ENCODE measurements around the gene PCSK4.
A peak's percentile ranks its signal among the peaks of the same experiment; 100 is the strongest.
"Not testable (repeated sequence)": the region's sequence is repeated elsewhere in the genome, so short reads cannot be mapped to it uniquely, and the experiment has no call there.

PCSK4 gene

GRCh38 chr19:1490311-1491113, at the start of gene PCSK4:
Gene PCSK4, minus strand, starts transcription at chr19:1490350. Its CDS starts 4 bp downstream, at chr19:1490346.
- DNase-seq: peak; percentile 100

- DNase-seq: not testable (repeated sequence)
Measured at GRCh38 chr19:1539749-1540148, 49.6 kb upstream of the PCSK4 start.

- no peak for DNase-seq
Measured at GRCh38 chr19:1538978-1539377, 48.8 kb upstream of the PCSK4 start.

GRCh38 chr19:1535699-1536098, 45.5 kb upstream of the PCSK4 start:
- not testable (repeated sequence) for DNase-seq

- DNase-seq: no peak
Measured at GRCh38 chr19:1534972-1535371, 44.8 kb upstream of the PCSK4 start.

GRCh38 chr19:1533510-1534150, 43.5 kb upstream of the PCSK4 start:
- DNase-seq: no peak

GRCh38 chr19:1532003-1532402, 41.9 kb upstream of the PCSK4 start:
- no peak for DNase-seq

GRCh38 chr19:1531587-1531986, 41.4 kb upstream of the PCSK4 start:
- no peak for DNase-seq

GRCh38 chr19:1530856-1531255, 40.7 kb upstream of the PCSK4 start:
- DNase-seq: not testable (repeated sequence)

GRCh38 chr19:1529430-1529816, 39.3 kb upstream of the PCSK4 start:
- no peak for DNase-seq

GRCh38 chr19:1528596-1529429, 38.7 kb upstream of the PCSK4 start:
- no peak for DNase-seq

GRCh38 chr19:1527650-1528309, 37.6 kb upstream of the PCSK4 start:
- DNase-seq: no peak

GRCh38 chr19:1526979-1527649, 37.0 kb upstream of the PCSK4 start:
- DNase-seq: no peak

- DNase-seq: no peak
Measured at GRCh38 chr19:1526066-1526778, 36.1 kb upstream of the PCSK4 start.

- DNase-seq: no peak
Measured at GRCh38 chr19:1525343-1525742, 35.2 kb upstream of the PCSK4 start.

- DNase-seq: no peak
Measured at GRCh38 chr19:1524972-1525325, 34.8 kb upstream of the PCSK4 start.

GRCh38 chr19:1524287-1524971, 34.3 kb upstream of the PCSK4 start:
- no peak for DNase-seq

GRCh38 chr19:1523412-1524286, 33.5 kb upstream of the PCSK4 start, which contains the start of gene PLK5:
Gene PLK5, plus strand, starts transcription at chr19:1524077. Its CDS starts 2,920 bp downstream, at chr19:1526997.
- DNase-seq: no peak

GRCh38 chr19:1522838-1523237, 32.7 kb upstream of the PCSK4 start:
- DNase-seq: no peak

- no peak for DNase-seq
Measured at GRCh38 chr19:1522061-1522460, 31.9 kb upstream of the PCSK4 start.

All from NCI-H187 (cell line).